Islet of Langerhans (tissue), 1 donor: ENCODE measurements around the gene LRRFIP1.

Experiments used
- FAIRE-seq: peaks from one replicate; lab custom pipeline; 2011; peaks lifted over from hg19 to GRCh38; lab: Jason Lieb, UNC

LRRFIP1 gene

DNA sequence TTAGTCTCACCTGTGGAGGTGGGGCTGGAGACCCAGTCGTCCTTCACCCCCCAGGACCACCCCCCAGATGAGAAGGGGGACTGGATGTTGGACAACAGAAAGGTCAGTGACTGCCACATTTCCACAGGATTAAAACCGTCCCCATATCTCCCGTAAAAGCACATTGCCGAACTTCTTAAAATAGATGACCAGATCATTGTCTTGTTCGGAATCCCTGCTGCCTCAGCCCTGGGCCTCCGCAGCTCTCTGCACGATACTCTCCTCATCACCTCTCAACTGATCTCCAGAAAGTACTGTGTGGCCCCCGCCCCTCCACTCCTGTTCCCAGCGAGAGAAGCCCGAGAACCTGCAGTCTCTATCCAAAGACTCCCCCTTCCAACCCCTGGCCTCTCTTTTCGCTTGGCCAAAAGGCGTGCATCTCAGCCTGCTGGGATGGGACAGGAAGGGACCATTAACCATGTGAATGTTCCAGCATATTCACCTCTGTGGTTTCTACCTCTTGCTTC, 13.2 kb downstream of the LRRFIP1 start:
- FAIRE-seq, result no peak

DNA sequence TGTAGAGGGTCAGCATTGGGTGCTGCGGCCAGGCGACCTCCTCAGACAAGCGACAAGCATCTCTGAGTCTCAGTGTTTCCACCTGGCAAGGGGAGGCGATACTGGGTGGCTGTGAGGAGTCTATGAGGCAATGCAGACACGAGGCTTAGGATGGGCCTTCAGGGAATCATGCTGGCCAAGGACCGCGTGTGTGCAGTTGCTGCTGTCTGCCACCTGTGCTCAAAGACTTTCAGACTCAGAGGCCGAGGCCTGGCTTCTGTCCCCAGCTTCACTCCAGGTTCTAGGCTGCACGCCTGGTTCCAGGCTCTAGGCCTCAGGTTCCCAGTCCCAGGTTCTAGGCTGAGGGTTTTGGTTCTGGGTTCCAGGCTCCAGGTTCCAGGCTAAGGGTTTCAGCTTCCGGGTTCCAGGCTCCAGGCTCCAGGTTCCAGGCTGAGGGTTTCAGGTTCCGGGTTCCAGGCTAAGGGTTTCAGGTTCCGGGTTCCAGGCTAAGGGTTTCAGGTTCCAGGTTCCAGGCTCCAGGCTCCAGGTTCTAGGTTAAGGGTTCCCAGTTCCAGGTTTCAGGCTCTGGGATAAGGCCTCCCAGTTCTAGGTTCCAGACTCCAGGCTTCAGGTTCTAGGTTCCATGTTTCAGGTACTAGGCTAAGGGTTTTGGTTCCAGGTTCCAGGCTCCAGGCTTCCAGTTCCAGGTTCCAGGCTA, 14.8 kb downstream of the LRRFIP1 start:
- FAIRE-seq, result no peak

DNA sequence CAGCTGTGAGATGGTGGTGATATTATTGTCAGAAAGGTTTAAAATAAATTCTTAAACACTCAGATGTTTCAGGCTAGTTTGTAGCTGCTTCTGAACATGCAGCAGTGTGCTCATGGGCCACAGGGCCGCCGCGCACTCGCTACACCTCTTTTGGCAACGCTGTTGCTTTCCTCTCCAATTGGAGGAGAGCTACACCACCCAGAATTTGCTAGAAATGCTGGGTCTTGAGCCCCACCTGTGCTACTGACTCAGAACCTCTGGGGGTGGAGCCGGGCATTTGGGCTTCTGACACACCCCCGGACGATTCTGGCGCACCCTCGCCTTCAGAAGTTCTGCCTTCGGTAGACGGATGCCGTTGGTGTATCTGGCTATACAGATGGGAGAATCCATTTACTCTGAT, 15.7 kb downstream of the LRRFIP1 start:
- FAIRE-seq, result no peak

DNA sequence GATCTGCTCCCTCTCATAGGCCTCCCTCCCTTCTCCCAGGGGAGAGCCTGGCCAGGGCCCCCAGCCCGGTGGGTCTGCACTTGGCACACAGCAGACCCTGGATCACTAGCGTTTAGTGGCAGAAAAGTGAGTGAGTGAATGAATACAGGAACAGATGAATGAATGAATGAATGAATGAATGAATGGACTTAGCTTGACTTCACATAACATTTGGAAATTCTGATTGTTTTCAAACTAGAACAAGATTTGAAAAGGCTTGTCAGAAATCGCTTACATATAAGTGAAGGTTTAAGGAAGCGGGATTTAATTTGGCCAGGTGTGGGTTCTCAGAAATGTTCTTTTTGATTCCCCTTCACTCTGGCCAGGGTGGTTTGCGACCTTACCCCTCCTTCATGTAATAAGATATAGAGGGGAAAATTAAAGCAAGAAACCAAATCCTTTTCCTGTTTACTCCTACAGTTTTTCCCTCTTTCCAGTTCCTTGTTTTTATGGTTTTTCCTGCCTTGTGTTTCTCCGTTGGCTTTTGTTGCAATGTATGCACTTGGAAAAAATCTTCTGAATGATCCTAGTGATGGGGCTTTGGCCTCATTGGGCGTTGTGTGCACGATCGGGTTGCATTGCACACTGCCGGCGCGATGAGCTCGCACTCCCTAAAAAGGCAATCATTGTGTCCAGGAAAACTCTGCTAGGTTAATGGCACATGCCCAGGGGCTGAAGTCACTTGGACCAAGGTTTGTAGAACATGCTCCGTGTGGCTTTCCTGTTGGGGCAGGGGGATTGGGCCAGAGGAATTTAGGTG, 16.4 kb downstream of the LRRFIP1 start:
- no peak for FAIRE-seq

DNA sequence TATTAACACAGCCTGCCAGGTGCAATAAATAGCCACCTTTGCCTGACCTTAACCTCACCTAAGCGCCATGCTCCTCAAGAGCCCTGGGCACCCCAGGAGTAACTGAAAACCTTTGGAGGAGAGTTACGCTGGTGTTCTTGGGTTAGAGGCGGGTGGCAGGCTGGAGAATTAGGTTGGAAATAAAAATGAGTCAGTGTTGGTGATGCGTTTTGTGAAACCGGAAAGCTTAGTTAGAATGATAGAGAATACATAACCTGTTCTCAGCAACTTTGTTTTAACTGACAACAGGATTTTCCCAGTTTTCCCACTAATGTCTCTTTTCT, 17.0 kb downstream of the LRRFIP1 start:
- no peak for FAIRE-seq

DNA sequence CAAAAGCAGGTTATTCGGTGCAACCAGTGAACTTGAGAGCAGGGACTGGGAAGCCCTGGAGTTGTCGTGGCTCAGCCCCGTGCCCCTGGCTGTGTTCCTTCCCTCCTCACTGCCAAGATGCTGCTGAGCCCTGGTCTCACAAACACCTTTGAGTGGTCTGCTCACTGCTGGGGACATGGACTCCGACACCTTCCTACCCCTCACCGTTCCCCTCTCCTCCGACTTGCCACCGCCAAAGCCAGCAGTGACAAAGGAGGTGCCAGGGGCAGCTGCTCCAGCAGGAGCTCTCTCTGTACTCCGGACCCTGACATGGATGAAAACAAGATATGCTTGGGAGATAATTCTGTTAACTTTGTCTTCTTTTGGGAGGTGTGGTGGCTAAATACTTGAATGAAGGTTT, 17.9 kb downstream of the LRRFIP1 start:
- FAIRE-seq, result no peak

DNA sequence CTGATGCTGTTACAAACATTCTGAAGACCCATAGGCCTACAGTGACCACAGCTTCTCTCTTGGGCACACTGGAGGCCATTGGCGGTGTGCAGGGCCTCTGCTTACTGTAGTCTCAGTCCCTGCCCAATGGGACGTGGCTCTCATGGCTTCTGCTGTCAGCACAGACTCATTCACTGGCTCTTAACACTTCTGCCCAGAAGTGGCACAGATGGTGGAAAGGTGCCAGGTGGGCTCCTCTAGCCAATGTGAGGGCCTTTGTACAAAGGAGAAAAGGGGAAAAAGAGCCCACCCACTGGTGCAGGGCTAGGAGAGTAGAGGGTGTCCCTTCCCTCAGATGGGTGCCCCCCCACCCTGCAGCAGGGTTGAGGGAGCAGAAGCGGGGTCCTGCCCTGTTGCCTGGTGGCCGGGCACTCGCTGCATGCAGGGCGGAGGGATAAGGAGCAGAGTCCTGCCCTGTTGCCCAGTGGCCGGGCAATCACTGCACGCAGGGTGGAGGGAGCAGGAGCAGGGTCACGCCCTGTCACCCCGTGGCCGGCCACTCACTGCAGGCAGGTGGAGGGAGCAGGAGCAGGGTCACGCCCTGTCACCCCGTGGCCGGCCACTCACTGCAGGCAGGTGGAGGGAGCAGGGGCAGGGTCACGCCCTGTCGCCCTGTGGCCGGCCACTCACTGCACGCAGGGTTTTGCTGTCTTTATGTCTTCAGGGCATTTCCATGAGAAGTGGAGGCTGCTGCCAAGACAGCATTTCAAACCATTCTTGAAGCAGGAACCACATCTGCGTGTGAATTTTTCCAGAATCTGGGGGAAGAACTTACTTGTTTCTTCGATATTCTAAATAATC, 20.0 kb downstream of the LRRFIP1 start:
- no peak for FAIRE-seq

DNA sequence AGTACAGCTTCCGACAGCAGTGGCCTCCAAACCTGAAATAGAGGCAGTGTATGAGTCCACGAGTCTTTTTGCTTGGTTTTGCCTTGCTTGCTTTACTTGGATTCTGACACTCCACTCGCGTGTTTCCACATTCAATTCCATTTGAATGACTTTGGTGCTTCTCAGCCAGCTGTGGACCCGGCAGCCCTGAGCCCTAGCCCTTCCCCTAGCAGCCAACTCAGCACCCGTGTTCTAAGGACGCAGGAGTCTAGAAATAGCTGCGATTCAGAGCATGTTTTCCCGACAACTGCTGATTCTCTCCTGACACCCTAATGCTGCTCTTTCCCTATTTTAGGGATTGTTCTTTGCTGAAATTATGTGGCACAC, 20.6 kb downstream of the LRRFIP1 start:
- FAIRE-seq, result no peak

DNA sequence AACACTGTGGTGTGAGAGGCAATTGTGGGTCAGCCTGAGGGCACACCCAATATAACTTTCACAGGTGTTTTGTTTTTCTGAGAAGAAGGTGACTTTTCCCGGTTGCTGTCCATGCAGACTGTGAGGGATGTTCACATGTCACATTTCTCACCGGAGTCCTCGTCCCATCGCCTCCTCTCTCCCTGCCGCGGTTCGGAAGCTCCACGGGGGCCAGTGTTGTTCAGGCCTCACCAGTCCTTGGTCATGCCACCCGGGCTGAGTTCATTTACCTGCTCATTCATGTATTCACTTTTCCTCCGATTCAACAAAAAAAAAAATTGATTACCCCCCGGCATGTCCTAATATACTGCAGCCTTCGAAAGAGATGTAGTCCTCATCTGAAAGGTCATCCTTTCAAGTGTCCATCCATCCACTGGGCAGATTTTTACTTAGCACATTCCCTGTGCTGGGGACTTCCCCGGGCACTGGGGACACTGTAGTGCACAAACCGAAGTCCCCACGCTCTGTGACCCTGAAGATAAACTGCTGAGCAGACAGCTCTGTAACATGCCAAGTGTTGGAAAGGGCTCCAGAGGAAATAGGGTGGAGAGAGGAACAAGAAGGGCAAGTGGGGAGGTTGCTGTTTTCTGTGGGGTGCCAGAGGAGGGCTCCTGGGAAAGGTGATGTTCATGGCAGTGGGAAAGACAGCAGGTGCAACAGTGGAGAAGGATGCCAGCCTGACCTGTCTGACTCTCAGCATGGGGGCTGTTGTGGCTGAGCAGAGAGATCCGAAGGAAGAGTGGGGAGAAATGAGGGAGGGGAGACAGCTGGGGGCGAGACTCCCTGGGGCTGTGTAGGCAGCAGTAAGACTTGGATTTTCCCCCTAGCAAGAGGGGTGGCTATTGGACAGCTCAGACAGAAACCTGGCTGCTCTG, 22.4 kb downstream of the LRRFIP1 start:
- FAIRE-seq, result no peak

DNA sequence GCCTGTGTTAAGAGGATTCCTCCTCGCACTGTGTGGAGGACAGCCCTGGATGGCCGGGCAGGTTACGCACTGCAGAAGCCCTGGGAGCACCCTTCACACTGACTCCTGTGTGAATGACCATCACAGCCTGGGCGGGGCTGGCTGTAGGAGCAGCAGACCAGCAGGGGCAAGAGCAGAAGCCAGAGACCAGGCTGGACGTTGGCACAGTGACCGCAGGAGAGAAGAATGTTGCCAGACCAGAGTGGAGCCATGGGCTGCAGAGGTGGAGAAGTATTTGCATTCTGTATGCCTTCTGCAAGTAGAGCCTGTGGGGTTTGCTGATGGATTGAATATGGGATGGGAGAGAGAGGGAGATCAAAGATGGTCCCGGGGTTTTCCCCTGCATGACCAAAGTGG, 23.1 kb downstream of the LRRFIP1 start:
- no peak for FAIRE-seq

DNA sequence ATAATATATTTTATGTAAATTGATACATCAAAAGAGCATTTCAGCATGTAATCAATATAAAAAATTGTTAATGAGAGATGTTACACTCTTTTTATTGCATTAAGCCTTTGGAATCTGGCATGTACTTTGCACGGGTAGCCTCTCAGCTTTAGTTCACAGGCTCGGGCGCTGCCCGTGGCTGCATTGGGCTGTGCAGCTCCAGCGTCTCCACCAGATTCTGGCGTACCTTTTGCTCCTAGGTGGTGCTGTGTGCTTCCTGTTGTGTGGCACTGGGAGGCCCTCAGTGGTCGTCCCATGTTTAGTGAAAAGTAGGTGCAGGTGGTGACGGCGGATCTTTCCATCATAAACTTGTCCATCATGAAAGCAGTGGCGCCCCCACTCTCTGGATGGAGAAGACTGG, 24.4 kb downstream of the LRRFIP1 start:
- FAIRE-seq, result no peak

DNA sequence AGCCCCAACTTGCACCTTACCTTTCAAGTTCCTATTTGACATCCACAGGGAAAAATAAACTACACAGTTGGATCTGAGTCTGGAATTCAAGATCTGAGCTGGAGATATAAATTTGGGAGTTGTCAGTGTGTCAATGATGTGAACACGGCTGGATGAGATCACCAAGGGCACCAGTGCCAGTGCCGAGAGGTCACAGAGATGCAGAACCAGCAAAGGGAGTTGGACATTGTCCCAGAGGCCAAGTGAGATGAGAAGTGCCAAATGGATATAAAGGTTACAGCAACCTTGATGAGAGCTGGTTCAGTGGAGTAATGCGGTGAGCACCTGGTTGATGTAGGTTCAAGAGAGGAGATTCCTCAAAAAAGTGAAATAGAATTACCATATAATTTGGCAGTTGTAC, 24.8 kb downstream of the LRRFIP1 start:
- FAIRE-seq, result no peak

DNA sequence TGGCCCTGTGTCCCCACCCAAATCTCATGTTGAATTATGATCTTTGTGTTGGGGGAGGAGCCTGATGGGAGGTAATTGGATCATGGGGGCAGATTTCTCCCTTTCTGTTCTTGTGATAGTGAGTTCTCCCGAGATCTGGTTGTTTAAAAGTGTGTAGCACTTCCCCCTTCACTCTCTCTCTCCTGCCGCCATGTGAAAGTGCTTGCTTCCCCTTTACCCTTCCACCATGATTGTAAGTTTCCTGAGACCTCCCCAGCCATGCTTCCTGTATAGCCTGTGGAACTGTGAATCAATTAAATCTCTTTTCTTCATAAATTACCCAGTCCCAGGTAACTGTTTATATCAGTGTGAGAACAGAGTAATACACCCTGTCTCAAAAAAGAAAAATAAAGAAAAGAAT, 25.5 kb downstream of the LRRFIP1 start:
- FAIRE-seq, result no peak

DNA sequence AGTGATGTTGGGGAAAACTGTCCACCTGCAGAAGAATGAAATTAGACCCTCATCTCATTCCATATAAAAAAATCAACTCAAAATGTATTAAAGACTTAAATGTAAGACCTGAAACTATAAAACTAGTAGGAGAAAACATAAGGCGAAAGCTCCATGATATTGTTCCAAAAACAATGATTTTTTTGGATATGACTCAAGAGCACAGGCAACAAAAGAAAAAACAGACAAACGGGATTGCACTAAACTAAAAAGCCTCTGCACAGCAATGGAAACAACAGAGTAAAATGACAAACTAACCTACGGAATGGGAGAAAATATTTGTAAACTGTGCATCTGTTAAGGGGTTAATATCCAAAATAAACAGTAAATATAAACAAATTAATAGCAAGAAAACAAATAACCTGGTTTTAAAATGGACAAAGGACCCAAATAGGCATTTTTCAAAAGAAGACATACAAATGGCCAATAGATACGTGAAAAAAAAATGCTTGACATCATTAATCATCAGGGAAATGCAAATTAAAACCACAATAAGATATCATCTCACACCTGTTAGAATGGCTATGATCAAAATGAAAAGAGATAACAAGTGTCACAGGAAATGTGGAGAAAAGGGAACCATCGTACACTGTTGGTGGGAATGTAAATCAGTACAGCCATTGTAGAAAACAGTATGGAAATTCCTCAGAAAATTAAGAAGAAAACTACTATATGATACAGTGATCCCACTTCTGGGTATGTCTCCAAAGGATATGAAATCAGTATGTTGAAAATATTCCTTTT, 26.6 kb downstream of the LRRFIP1 start:
- FAIRE-seq, result no peak

DNA sequence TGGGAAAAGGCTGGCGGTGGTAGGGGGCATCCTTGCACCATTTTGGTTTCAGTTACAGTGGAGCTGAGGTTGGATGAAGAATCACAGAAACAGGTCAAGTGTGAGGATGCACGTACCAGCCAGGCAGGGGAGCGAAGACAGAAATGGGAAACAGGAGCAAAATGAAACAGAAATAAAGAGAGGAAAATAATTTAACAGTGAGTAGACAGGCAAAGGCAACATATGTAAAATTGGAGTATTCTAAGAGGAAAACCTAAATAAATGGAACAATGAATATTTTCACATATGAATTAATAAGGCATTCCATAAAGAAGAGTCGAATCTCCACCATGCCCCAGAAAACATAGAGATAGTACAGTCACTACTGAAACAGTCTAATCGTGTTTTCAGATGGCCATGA, 29.7 kb downstream of the LRRFIP1 start:
- no peak for FAIRE-seq

DNA sequence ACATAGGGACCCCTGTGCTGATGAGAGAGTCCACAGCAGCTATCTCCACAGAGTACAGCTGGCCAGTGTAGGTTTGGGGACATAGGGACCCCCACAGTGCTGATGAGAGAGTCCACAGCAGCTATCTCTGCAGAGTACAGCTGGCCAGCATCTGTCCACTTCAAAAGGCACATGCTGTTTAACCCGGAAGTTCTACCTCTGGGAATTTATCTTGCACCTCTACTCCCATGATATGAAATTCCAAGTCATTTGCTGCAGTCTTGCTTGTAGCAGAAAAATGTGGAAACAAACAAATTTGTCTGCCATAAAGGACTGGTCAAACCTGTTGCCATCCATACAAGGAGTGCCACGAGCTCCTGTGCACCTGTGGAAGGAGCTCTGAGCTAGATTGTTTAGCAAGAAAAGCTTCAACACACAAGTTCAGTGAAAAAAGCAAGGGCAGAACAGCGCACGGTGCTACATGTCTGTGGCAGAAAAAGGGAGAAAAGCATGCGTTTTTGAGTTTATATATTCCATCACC, 33.1 kb downstream of the LRRFIP1 start:
- FAIRE-seq, result no peak

DNA sequence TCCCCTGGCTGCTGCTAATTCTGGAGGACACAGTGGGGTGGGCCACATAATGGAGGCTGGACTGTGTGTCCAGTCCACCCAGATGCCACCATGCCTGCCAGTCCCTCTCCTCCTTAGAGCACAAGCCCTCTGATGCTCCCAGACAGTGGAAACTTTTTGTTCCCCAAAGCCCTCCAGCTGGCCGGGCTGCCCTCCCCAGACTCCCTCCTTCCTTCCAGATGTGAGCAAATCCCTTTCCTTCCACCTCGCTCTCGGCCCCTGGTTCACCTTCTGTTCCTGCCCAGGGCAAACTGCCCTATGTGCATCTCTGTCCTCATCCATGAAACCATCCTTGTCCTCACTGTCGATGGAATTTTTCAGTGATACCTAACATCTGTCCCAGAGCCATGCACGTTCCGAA, 33.9 kb downstream of the LRRFIP1 start:
- FAIRE-seq, result no peak

DNA sequence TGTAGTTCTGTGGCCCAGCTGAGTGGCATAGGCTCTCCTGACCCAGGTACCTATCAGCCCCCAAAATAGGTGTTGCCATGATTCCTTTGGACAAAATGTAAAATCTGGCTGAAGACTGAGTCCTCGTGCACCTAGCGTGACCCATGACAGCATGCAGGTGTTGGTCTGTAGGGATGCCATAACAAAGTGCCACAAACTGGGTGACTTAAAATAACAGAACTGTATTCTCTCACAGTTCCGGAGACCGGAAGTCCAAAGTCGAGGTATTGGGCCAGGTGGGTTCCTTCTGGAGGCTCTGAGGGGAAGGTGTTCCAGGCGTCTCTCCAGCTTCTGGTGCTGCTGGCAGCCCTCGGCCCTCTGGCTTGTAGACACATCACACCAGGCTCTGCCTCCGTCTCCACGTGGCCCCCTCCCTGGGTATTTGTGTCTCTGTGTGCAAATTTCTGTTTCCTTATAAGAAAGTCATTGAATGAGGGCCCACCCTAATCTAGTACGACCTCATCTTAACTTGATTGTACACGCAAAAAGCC, 34.5 kb downstream of the LRRFIP1 start:
- FAIRE-seq, result no peak

DNA sequence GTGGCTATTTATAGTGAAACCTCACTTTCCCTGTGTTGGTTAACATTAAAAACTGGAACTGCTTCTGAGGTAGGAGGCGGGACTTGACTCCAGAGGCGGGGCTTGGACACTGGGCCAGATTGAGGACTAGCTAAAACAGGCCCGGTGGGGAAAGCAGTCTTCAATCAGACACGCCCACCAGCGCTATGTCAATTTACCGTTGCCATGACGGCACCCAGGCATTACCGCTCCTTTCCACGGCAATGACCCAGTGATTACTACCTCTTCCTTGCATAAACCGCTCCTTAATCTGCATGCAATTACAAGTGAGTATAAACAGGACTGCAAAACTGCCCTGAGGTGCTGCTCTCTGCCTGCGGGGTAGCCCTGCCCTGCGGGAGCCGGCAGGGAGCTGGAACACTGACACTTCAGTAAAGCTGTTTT, 35.3 kb downstream of the LRRFIP1 start:
- peak; percentile 82 for FAIRE-seq

DNA sequence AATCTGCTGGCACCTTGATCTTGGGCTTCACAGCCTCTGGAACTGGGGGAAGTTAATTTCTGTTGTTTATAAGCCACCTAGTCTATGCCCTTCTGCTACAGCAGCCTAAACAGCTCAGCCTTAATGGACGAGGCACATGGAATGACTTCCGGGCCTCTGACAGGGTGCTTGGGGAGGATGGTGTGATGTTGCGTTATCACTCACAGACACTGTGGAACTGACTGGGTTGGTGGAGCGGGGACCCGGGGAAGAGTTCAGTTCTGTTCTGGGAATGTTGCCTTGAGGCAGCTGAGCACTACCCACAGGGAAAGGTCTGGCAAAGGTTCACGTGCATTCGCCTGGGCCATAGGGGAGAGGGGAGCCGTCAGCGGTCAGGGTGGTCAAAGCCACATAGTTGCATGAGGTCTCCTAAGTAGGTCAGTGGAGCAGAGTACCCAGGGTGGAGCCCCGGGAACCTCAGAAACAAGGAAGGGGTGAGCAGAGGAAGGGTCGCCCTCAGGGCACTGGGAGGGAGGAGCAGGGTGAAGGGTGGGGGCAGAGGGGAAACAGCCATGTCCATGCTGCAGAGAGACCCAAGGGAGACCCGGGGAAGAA, 36.2 kb downstream of the LRRFIP1 start:
- FAIRE-seq, result no peak
